SK-N-SH (cell line): ENCODE results near the gene TDRD10.

Experiments used
- EP300 ChIP-seq, 2 experiments: IDR thresholded peaks; 2 replicates each; pipeline versions ENCODE4 v1.4.0 to v1.6.1; 2012; ENCODE audit warnings: borderline replicate concordance in 1 of 2, low read depth in 1 of 2, low read length in 1 of 2
- FOXJ3 ChIP-seq: sonication (generic); formaldehyde crosslinking; IDR thresholded peaks from 2 replicates; pipeline ENCODE4 v1.5.1; 2020; ENCODE audit warnings: mild to moderate bottlenecking, missing genetic modification reagents
- POLR2AphosphoS5 ChIP-seq: IDR thresholded peaks from 2 replicates; pipeline ENCODE4 v1.6.1; 2012; ENCODE audit warnings: low read depth, low read length

DNA sequence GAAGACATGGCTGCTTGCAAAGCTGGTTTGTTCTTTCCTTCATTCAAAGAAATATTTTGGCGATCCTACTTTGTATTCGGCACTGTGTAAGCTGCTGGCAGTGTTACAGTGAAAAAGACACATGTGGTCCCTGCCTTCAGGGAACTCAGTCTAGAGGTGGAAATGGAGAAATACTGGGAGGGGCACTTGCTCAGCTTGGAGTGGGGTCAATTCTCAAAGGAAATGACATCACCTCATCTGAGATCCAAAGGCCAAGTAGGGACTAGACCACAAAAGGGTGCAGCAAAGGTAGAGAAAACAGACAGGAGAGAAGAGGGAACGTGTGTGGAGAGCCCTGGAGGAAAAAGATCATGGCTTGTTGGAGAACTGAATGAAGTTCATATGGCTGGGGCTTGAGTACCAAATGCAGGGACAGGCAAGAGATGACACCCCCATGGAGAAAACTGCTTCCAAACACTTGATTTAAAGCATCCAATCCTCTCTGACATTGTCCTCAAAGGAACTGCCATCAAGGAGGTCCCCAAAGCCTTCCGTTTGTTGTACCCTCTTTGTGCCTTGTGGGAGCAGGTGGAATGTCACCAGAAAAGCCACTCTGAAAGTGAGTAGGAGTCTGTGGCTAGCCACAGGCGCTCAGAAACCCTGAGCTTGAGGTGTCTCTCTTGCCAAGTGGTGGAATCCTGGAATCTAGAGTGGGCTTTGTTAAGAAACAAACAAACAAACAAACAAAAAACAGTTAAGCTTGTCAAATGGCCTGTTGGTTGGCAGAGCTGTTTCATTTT, 48.3 kb upstream of the TDRD10 start:
- TF ChIP-seq EP300 (IDR thresholded peaks at IDR 0.05; ENCODE audit: borderline replicate concordance in 1 of 2, low read depth in 1 of 2, low read length in 1 of 2) = no peak
- no peak for TF ChIP-seq FOXJ3
- no peak for TF ChIP-seq POLR2AphosphoS5
